DOHH2 (cell line): ENCODE data around the gene RPL5.

Source experiments
- H3F3A ChIP-seq: fragments of 200-600 bp; sonication (generic), shearing (Covaris generic); 2 replicates; pipeline ENCODE4 v1.6.0; 2016; ENCODE audit warnings: antibody characterized with exemption, mild to moderate bottlenecking; ENCODE audit not compliant: control insufficient read depth, insufficient read depth
- H3K27ac ChIP-seq: fragments of 200-600 bp; sonication (generic); 2 replicates; pipeline ENCODE4 v1.5.1; 2014; ENCODE audit warnings: low read depth, mild to moderate bottlenecking, low read length, moderate library complexity
- H3K27me3 ChIP-seq: fragments of 200-600 bp; sonication (generic); 2 replicates; pipeline ENCODE4 v1.6.1; 2014; ENCODE audit warnings: mild to moderate bottlenecking, low read length, mixed read lengths; ENCODE audit not compliant: control insufficient read depth
- H3K36me3 ChIP-seq: fragments of 200-600 bp; sonication (generic); 2 replicates; pipeline ENCODE4 v1.6.1; 2014; ENCODE audit warnings: mild to moderate bottlenecking, low read length, moderate library complexity, mixed read lengths; ENCODE audit not compliant: control insufficient read depth
- H3K4me1 ChIP-seq: fragments of 200-600 bp; sonication (generic); 2 replicates; pipeline ENCODE4 v1.6.1; 2014; ENCODE audit warnings: mild to moderate bottlenecking, low read length, mixed read lengths; ENCODE audit not compliant: control insufficient read depth
- H3K4me2 ChIP-seq: fragments of 200-600 bp; sonication (generic); 2 replicates; pipeline ENCODE4 v1.6.0; 2014; ENCODE audit warnings: mild to moderate bottlenecking, low read length, moderate library complexity
- H3K4me3 ChIP-seq: fragments of 200-600 bp; sonication (generic); 2 replicates; pipeline ENCODE4 v1.5.1; 2014; ENCODE audit warnings: mild to moderate bottlenecking, low read length, mixed read lengths
- H3K79me2 ChIP-seq: fragments of 200-600 bp; sonication (generic); 2 replicates; pipeline ENCODE4 v1.6.1; 2014; ENCODE audit warnings: mild to moderate bottlenecking, low read length, mixed read lengths; ENCODE audit not compliant: control insufficient read depth
- H3K9me2 ChIP-seq: fragments of 200-600 bp; sonication (generic); replicated peaks from 2 replicates; pipeline ENCODE4 v1.6.1; 2014; ENCODE audit warnings: mild to moderate bottlenecking, low read length, mixed read lengths; ENCODE audit not compliant: control insufficient read depth
- H3K9me3 ChIP-seq: fragments of 200-600 bp; sonication (generic); 2 replicates; pipeline ENCODE4 v1.6.1; 2014; ENCODE audit warnings: antibody characterized with exemption, low read length, mixed read lengths; ENCODE audit not compliant: control insufficient read depth, insufficient read depth
- H4K20me1 ChIP-seq: fragments of 200-600 bp; sonication (generic); 2 replicates; pipeline ENCODE4 v1.6.0; 2014; ENCODE audit warnings: low read depth, mild to moderate bottlenecking, antibody characterized with exemption, low read length, moderate library complexity; ENCODE audit not compliant: control insufficient read depth, insufficient read depth
- CTCF ChIP-seq: fragments of 200-600 bp; sonication (generic); IDR thresholded peaks from one replicate; pipeline ENCODE4 v1.5.1; 2014; ENCODE audit warnings: antibody characterized with exemption, mild to moderate bottlenecking, low read depth, low read length; ENCODE audit not compliant: poor library complexity, severe bottlenecking
- EZH2phosphoT487 ChIP-seq: fragments of 200-600 bp; sonication (generic); IDR thresholded peaks from 2 replicates; pipeline ENCODE4 v1.6.1; 2017; ENCODE audit warnings: borderline replicate concordance, mild to moderate bottlenecking, antibody characterized with exemption, low read length, moderate library complexity, mixed read lengths

Gene RPL5

DNA sequence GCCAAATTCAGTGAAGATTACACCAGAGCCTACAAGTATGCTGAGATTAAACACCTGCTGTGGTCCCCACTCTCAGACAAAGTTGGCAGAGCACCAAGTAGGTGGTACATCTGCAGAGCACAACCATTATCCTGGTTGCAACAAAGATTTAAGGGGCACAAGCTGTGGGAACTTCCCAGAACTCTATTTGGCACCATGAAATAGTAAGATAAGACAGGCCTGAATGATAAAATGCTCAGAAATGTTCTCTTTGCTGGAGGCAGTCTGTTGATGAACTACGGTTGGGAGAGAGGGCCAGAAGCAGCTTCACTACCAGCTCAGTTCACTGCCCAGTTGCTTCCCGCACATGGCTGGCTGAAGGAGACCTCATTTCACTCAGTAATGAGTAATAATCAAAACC lies 19.9 kb downstream of the RPL5 start:
- Histone ChIP-seq H3K9me2 (no peaks in the 10 kb centered on the region), H4K20me1 (no peaks in the 10 kb centered on the region), H3K79me2 (peaks cover 8% of the 10 kb centered on the region; the same call in 1 of the 2 replicates), H3K4me3 (no peak overlapping the region), H3K9me3 (no peaks in the 10 kb centered on the region), H3K36me3 (peaks cover 8% of the 10 kb centered on the region), H3K4me2 (no peak overlapping the region), H3F3A (peaks cover 22% of the 10 kb centered on the region; the same call in 1 of the 2 replicates), H3K27ac (no peak overlapping the region), H3K27me3 (no peaks in the 10 kb centered on the region), H3K4me1 (no peaks in the 10 kb centered on the region)
- TF ChIP-seq CTCF (no peak), EZH2phosphoT487 (no peak)

- Histone ChIP-seq H3K36me3 (peaks cover 8% of the 10 kb centered on the region), H3K27ac (no peak overlapping the region), H3K9me2 (no peaks in the 10 kb centered on the region), H3F3A (peaks cover 8% of the 10 kb centered on the region; the same call in 1 of the 2 replicates), H3K27me3 (no peaks in the 10 kb centered on the region), H4K20me1 (no peaks in the 10 kb centered on the region), H3K4me3 (no peak overlapping the region), H3K4me2 (no peak overlapping the region), H3K79me2 (peaks cover 13% of the 10 kb centered on the region; the same call in 1 of the 2 replicates), H3K4me1 (no peaks in the 10 kb centered on the region), H3K9me3 (no peaks in the 10 kb centered on the region)
- TF ChIP-seq CTCF (no peak), EZH2phosphoT487 (no peak)
Measured at GRCh38 chr1:92853299-92853698, 21.5 kb downstream of the RPL5 start.

- Histone ChIP-seq H4K20me1 (no peaks in the 10 kb centered on the region), H3K27me3 (no peaks in the 10 kb centered on the region), H3K4me2 (no peak overlapping the region), H3F3A (no peaks in the 10 kb centered on the region), H3K9me3 (no peaks in the 10 kb centered on the region), H3K9me2 (no peaks in the 10 kb centered on the region), H3K4me3 (no peak overlapping the region), H3K27ac (no peak overlapping the region), H3K4me1 (peaks cover 8% of the 10 kb centered on the region), H3K79me2 (peaks cover 13% of the 10 kb centered on the region; the same call in 1 of the 2 replicates), H3K36me3 (peaks cover 8% of the 10 kb centered on the region)
- TF ChIP-seq EZH2phosphoT487 (no peak), CTCF (no peak)
Measured at GRCh38 chr1:92854101-92854785, 22.4 kb downstream of the RPL5 start.
